GM19099 (cell line): ENCODE data around the gene PDCD2.

Experiments
- POLR2A ChIP-seq: IDR thresholded peaks from 3 replicates; pipeline ENCODE4 v1.6.1; 2011; ENCODE audit warnings: low read depth; ENCODE audit not compliant: insufficient read length; ENCODE audit errors: extremely low read depth

Gene PDCD2, protein sequence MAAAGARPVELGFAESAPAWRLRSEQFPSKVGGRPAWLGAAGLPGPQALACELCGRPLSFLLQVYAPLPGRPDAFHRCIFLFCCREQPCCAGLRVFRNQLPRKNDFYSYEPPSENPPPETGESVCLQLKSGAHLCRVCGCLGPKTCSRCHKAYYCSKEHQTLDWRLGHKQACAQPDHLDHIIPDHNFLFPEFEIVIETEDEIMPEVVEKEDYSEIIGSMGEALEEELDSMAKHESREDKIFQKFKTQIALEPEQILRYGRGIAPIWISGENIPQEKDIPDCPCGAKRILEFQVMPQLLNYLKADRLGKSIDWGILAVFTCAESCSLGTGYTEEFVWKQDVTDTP

DNA sequence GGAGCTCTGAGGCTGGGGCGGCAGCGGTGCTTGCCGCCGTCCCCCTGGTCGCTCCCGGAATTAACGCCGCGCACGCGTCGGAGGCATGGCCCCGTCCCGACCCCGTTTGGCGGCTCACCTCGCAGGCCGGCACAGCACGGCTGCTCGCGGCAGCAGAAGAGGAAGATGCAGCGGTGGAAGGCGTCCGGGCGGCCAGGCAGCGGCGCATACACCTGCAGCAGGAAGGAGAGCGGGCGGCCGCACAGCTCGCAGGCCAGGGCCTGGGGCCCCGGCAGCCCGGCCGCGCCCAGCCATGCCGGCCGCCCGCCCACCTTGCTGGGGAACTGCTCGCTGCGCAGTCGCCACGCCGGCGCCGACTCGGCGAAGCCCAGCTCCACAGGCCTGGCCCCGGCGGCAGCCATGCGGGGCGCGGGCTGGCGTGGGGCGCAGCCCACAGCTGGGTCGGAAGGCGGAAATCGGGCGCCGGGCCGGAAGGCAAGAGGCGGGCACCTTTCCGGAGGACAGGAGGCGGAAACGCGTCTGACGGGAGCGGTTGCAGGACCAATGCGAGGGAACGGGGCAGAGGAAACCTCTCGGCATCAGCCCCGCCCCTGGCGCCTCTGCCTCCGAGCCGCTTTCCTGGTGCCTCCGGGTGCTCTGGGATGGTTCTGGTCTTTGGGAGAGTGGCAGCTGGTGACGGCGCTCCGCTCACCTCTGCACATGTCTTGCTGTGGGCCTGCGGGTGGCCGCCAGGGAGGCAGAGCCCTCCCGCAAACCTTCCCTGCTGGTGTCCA lies at the start of gene PDCD2:
PDCD2 (minus strand) TSS at position 457 of the 773 bp plus-strand sequence; CDS start at position 401, 56 bp downstream.
- TF ChIP-seq POLR2A = peak; percentile 92

- no peak for TF ChIP-seq POLR2A
Observed at GRCh38 chr6:170605574-170606259, 21.3 kb upstream of the PDCD2 start.

GRCh38 chr6:170597278-170597677 lies 12.8 kb upstream of the PDCD2 start:
- TF ChIP-seq POLR2A = no peak

- no peak for TF ChIP-seq POLR2A
Observed at GRCh38 chr6:170596426-170596825, 12.0 kb upstream of the PDCD2 start.

DNA sequence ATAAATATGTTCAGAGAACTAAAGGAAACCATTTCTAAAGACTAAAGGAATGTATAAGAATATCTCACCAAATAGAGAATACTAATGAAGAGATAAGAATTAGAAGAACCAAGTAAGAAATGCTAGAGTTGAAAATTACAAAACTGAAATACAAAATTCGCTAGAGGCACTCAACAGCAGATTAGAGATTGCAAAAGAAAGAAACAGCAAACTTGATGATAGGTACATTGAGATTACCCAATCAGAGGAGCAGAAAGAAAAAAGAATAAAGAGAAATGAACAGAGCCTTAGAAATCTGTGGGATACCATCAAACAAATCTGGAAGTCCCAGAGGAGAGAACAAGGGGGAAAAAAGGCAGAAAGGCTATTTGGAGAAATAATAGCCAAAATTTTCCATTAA lies 6.3 kb upstream of the PDCD2 start:
- TF ChIP-seq POLR2A = no peak

DNA sequence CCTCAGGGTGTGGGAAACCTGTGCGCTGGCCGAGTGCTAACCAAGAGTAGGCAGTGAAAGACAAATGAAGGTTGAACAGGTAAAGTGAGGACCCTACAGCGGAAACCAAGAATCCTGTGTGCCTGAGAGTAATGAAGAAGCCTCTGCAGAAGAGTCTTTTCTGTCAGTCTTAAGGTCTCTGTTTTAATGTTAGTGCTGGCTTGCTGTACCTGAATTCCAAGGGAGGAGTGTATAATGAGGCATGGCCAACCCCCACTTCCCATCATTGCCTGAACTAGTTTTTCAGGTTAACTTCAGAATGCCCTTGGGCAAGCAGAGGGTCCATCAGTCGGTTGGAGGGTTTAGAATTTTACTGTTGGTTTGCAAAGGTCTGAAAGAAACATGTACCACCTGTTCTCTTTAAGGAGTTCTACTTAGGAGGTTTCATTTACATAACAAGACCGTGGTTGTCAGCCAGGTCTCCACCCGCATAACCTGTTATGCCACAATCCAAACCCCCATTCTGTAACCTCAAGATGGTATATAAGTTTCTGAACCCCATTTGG lies 589 bp upstream of the PDCD2 start:
- TF ChIP-seq POLR2A = no peak

DNA sequence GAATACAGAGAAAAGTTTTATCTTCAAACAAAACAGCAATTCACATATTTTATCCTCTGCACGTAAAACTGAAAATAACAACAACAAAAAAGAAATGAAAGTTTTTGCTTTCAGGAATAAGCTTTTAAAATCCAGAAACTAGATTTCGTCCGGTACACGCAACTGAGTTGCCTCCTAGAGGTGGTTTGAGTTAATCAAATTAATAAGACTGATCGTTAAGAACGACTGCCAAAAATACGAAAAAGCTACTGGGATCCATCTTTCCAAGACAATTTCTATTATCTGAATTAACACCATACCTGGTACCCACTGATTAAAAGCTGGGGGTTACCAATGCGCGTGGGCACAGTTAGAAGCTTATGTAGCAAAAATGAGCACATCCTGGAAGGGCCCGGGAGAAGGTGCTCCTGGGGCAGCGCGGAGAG lies 669 bp downstream of the PDCD2 start:
- no peak for TF ChIP-seq POLR2A

DNA sequence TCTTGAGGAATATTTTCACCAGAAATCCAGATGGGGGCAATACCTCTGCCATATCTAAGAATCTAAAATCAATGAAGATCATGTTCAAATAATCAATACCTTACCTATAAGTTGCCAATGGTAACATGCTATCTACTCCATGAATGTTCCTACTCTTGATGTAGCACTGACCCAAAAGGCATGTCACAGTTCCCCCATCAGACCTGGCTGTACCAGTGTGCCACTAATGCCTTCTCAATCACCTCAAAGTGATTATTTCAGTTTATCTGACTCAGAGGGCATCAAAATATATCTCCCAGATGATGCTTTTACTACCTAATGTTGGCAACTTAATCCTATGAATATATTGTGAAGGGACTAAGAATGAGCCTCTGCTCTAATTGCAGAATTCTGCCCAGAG lies 5.5 kb downstream of the PDCD2 start:
- no peak for TF ChIP-seq POLR2A

DNA sequence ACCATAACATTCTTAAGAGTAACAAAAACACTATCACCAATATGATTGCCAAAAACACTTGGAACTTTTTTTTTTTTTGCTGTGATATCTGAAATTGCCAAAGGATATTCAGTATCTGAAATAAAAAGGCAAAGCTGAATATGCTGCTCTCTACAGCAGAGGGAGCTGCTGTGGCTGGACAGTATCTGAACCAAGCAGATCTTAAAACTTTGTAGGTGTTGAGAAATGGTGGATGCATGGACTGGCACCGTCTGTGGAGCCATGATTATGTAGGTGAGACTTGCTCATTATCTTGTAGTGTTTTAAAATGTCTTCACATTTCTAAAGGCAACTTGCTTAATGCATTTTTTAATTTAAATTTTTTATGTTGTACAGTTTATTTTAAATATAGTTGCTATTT lies 9.2 kb downstream of the PDCD2 start:
- no peak for TF ChIP-seq POLR2A

GRCh38 chr6:170572704-170573466 lies 11.6 kb downstream of the PDCD2 start:
- TF ChIP-seq POLR2A = no peak

GRCh38 chr6:170564936-170565530 lies 19.4 kb downstream of the PDCD2 start:
- TF ChIP-seq POLR2A = no peak

GRCh38 chr6:170561555-170561954 lies 22.9 kb downstream of the PDCD2 start:
- TF ChIP-seq POLR2A = no peak

- TF ChIP-seq POLR2A = no peak
Observed at GRCh38 chr6:170555305-170555704, 29.1 kb downstream of the PDCD2 start.

DNA sequence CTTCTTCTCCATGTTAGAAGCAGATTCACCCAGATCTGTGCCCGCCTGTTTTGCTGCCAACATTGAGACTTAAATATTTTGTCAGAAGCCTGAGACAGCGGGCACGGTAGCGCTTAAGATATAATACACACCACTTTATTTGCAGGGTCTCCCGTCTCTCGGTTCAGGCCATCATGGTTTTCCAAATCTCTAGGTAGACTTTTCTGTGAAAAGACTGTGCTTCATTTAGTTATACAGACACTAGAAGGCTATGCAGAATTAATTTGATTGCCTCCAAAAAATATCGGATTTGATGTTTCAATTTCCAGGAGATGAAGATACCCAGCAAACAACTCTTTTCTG lies 29.7 kb downstream of the PDCD2 start:
- TF ChIP-seq POLR2A = no peak
